NCI-H2196 (cell line): Measurements from ENCODE around the gene ATP11B.
"Not testable (repeated sequence)": the region's sequence is repeated elsewhere in the genome, so short reads cannot be mapped to it uniquely, and the experiment has no call there.

ENCODE experiments used
- DNase-seq: peaks from one replicate; lab custom pipeline; 2025; ENCODE audit not compliant: unreplicated experiment; lab: John Stamatoyannopoulos, UW

Gene ATP11B

DNA sequence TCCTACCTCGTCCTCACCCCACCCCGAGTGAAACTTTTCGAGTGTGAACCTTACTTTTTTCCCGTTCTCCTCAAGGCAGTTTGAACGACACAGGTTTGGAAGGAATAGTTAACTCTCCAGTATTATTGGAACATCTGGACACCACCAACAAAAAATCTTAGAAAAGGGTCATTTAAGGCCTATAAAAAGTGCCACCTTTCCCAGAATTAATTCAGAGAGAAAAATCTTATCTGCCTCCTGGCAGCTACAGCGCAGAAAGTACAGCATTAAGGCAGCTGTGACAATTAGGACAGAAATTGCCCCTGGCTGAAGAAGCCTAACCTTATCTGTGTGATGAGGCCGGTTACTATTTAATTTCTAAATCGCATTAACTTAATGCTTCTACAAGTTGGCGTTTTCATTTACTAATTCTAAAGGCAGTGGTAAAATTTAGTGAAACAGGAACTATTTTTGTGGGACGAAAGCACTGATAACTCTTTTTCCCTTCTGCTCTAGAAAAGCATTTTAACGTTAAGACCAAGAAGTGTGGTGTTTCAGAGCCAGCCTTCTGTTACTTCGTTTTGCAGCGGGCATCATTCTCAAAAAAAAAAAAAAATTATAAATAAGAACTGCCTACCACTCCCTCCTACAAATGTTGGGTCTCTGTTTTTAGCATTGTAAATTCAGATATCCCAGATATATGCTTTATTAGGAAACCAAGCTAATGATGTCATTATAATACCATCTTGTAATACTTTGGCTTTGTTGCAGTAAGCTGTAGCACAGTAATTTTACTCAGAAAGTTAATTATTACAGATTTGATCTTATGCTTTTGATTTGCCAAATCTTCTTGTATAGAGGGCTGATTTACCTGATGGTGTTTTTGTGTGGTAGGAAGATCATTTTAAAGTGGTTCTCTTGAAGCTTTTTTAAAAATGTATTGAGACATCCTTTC is 1.4 kb downstream of the ATP11B start:
- DNase-seq: no peak

DNA sequence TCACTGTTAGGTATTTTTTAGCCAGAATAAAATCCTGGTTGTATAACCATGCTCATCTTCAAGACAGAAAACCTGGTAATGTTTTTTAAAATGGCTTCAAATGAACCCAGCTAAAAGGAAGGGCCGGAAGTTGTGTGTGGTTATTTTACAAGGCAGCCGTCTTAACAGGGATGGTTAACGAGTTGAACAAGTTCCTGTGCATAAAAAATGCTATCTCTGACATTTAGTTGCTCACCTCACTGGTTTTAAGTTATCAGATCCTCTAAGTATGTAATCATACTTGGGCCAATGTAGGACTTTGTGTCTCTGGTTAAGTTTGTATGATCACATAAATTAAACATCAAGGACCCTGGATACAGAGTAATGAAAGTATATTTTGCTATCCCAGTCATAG is 2.1 kb downstream of the ATP11B start:
- no peak for DNase-seq

DNA sequence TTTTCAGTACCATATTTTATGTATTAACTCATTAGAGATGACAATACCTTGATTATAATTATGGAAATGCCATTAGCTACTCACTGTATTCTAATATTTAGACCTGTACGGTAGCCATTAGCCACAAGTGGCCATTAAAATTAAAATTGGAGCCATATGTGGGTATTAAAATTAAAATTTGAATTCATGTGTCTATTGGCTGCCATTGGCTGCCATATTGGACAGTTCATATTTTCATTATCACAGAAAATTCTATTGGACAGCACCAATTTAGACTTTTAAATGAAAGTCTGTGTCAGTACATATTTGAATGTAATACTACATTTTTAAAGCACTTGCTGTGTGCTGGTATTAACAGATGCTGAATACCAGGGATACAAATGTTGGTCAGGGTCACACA is 3.0 kb downstream of the ATP11B start:
- DNase-seq: no peak

DNA sequence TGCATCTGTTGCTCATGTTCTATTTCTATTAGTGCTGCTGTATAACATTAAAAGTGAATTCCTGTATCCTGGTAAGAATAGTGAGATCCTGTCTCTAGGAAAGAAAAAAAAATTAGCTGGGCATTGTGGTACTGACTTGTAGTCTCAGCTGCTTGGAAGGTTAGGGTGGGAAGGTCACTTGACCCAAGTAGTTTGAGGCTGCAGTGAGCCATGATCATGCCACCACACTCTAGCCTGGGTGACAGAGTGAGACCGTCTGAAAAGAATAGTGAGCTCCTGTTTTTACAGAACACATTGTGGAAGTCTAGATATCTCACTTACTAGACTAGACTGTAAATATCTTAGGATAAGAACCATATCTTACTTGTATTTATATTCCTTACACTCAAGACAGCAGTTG is 4.6 kb downstream of the ATP11B start:
- no peak for DNase-seq

DNA sequence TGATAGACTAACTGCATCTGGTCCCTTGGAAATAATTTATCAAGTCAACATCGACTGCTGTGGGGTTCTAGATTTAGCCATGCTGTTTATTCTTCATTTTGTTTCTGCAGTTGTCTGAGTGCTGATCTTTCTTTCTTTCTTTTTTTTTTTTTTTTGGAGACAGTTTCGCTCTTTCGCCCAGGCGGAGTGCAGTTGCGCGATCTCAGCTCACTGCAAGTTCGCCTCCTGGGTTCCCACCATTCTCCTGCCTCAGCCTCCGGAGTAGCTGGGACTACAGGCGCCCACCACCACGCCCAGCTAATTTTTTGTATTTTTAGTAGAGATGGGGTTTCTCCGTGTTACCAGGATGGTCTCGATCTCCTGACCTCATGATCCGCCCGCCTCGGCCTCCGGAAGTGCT is 5.8 kb downstream of the ATP11B start:
- DNase-seq: not testable (repeated sequence)

DNA sequence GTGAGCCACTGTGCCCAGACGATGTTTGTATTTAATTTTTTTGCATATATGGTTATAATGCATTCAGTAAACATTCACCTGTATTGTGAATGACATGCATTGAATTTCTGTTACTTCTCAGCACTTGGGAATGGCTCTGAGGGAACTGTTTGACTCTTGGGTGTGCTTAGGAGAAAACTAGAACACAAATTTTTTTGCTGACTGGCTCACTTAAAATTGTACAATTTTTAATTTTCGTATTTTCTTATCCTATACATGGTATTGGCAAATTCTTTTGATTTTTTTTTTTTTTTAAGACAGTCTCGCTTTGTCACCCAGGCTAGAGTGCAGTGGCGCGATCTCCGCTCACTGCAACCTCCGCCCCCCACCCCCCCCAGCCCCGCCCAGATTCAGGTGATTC is 7.2 kb downstream of the ATP11B start:
- DNase-seq: no peak

DNA sequence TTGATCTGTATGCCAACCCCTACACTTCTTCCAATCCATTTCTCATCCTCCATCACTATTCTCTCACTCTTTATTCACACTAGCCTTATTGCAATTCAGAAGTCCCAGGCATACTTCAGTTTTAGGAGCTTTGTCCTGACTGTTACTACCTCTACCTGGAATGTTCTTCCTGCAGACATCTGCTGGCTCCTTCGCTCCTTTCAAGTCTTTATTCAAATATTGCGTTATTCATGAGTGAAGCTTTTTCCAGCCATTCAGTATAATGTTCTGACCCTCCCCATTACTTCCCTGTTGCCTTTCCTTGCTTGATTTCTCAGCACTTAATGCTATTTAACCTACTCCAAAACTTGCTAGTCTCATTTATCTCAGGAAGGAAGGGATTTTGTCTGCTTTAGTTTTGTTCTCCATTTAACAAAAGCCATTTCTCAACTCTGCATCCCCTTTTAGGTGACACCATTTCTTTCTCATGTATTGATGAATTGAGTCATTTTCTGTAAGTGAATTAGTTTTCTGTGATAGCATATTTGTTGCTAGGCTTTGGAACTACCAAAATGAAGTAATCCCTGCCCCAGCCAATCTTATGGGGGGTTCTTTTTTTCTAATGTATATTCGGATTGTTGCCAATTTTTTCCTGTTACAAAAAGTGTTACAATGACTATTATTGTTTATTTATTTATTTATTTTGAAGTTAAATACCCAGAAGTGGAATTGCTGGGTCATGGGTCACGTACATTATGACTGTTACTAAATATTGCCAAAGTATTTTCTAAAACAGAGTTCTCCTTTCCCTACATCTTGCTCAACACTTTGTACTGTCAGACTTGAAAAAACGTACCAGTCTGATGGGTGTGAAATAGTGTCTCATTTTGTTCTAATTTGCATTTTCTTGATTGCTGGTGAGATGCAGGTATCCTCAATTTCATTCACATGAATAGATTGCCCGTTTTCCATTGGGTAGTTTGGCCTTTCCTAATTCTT is 9.4 kb downstream of the ATP11B start:
- DNase-seq: no peak

DNA sequence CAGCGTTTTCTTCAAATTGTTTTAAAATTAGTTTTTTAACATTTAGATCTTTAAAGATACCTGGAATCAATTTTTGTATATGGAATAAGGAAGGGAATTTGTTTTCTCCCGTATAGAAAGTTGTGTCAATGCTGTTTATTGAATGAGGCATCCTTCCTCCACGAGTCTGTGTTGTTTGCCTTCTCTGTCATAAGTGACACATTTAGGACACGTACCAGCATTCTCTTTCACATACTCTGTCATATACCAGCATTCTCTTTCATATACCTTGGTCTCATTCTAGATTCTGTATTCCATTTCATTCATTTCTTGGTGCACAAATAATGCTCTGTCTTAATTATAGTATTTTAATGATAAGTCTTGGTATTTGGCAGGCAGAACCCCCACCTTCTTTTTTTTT is 10.3 kb downstream of the ATP11B start:
- no peak for DNase-seq

DNA sequence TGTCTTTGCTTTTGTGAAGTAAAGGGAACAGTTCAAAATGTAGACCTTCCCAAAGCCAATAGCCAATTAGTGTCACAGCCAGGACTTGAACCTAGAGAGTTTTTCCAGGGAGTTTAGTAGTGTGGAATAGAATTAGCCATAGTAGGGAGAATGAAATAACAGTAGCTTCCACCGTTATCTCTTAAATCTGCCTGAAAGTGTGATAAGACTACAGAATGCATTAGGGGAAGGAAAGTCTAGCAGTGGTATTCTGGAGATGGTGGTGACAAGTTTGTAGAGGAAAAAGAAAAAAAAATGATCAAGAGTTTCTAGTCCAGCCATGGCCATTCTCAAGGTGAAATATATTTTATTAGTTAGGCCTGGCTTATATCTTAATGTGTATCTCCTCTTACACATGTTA is 13.8 kb downstream of the ATP11B start:
- DNase-seq: no peak

DNA sequence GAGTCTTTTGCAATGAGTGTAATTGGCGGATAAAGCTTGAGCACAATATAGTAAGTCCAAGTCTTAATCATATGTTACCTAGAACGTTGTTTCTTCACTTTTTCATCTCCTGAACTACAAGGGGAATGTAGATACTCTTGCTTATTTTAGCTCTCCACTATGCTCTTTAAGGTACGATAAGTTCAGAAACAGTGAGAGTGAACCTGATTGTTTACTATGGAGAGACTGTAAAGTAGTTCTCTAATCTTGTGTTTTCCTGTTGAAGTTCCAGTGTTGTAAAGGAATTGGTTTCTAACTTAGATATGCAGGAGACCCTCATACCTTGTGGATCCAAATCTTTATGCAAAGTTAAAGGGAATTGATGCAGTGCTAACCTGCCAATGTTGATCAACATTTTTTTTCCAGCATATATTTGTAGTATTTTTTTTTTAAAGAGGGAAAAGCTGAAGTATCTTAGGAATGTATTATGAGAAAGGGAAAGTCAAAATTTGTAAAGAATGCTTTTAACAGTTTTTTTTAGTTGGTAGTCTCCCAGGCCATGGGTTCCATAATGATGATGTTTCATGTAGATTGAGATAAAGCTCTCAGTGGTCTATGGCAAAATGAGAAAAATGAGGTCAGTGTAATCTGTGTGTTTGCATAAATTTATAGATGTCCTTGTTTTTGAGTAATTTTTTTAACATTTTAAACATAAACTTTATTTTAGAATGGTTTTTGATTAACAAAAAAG is 14.9 kb downstream of the ATP11B start:
- no peak for DNase-seq

DNA sequence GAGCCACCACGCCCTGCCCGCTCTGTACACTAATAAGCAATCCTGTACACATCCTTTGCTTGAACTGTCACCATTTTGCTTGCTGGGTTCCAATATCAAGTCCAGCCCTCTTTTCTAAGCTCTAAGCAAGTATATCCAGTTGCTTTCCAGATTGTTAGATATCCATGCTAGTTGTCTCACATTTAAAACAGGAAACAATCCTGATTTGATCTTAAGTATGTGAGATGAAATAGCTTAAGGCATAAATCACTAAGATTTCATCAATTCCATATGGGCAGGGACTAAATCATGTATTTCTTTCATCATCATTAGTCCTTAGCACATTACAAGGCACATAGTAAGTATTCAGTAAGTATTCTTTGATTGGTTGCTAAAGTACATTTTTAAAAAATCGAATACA is 16.2 kb downstream of the ATP11B start:
- DNase-seq: no peak

DNA sequence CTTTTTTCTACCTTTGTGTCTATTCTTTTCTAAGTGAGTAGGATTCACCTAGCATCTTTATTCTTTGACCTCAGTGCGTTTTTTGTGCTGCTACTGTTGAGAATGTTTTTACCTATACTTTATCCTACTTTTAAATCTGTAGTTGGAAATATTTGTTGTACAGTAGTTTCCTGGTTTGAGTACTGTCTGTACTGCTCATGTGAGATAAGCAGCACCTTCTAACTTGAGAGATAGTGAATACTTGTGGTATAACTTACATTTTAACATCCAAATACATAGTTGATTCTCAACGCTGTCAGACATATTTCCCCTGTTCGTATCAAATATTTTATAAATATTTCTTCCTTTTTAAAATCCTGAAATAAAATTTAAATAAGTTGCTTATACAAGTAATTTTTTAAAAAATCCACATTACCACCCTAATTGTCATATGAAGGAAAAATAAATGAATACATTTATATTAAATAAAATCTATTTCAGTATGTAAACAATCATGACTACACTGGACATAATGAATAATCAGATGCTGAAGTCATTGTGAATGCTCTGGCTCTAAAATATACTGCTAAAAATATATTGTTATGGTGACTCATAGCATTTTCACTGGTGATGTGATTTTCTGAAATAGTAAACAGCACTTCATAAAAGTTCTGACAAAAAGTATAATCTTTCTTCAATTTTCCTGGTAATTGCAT is 17.4 kb downstream of the ATP11B start:
- no peak for DNase-seq

DNA sequence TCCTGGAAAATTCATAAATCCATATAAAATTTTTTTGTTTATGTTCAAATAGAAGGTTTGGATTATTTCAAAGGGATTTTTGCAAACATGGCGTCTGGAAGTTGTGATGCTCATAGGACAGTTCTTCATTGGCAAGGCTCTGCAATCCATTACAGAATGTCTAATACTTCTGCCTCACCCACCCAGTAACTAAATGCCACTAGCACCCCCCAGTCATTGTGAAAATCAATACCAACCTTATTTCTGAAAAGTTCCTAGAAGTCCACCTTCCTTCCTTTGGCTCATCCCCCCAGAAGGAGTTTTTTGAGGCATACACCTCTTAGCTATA is 17.9 kb downstream of the ATP11B start:
- DNase-seq: no peak

DNA sequence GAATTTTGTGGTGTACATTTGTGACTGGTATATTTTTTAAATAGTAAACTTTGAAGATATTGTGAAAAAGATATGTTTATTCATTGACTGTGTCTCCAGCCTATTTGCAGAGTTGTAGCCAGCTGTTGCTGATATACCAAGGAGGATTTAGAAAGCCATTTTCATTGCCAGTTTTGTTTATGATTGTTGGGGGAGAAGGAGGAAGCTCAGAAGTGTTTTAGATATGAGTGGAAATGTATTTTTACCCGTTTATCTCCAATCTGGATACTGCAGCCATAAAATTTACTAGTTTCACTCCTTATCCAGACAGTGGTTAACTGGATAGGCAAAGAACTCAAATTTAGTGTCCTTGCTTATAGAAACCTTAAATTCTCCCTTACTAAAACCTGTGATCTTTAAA is 18.8 kb downstream of the ATP11B start:
- no peak for DNase-seq

DNA sequence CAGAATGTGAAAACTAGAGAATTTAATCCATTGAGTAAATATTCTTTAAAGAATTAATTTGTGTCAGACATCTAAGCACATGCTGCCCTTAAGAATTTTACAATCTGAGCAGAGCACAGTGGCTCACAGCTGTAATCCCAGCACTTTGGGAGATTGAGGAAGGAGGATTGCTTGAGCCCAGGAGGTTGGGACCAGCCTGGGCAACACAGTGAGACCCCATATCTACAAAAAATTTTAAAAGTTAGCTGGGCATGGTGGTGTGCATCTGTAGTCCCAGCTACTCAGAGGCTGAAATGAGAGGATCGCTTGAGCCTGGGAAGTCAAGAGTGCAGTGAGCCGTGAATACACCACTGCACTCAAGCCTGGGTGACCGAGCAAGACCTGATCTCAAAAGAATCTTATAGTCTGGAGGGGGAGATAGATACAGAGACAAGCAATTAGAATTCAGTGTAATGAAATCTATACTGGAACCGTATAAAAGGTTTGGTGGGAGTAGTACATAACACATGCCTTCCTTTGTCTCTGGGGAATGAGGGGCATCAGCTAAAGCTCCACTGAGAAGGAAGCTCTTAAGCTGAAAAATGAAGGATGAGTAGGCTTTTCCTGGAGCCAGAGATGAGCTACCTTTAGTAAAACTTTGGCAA is 21.2 kb downstream of the ATP11B start:
- no peak for DNase-seq

DNA sequence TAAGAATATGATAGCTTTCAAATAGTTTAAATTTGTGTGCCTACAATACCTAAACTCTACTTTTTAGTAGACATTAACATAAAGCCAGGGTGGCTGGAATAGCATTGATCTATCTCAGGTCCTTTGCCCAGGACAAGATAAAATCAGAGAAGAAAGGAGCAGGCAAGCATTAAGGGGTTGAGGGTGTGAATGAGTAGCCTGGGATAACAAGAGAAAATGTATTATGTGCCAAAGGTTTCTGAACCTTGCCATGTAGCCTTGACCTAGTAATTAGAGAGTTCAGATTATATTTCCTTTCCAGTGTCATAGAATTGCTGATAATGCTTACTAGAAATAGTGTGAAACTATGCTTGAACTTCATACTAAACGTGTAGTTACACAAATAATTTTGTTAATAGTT is 22.9 kb downstream of the ATP11B start:
- DNase-seq: no peak

DNA sequence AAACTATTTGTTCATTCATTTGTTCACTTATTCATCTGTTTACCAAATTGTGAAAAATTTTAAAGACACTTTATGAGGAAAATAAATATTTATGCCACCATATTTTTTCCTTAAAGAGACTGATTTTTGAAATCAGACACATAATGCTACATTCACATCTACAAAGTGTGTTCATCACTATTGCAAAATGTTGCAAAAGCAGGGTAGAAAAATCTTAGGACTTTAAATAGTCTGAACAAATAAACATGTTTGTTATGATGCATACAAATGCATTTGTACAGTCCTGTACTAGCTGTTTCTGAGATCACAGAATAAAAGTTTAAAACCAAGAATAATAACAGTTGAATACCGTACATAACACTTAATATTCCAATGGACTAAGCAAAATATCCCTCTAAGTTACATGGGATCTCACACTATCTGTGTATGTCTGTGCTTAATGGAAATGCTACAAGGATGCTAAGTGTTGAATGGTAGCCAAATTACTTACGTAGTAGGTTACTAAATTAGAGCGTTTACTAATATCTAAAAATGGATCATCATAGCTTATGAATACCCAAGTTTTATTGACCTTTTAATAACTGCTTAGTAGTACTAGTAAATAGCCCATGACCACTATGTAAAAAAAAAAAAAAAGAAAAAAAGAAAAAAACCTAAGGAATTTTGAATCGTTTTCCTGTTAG is 25.1 kb downstream of the ATP11B start:
- DNase-seq: no peak

DNA sequence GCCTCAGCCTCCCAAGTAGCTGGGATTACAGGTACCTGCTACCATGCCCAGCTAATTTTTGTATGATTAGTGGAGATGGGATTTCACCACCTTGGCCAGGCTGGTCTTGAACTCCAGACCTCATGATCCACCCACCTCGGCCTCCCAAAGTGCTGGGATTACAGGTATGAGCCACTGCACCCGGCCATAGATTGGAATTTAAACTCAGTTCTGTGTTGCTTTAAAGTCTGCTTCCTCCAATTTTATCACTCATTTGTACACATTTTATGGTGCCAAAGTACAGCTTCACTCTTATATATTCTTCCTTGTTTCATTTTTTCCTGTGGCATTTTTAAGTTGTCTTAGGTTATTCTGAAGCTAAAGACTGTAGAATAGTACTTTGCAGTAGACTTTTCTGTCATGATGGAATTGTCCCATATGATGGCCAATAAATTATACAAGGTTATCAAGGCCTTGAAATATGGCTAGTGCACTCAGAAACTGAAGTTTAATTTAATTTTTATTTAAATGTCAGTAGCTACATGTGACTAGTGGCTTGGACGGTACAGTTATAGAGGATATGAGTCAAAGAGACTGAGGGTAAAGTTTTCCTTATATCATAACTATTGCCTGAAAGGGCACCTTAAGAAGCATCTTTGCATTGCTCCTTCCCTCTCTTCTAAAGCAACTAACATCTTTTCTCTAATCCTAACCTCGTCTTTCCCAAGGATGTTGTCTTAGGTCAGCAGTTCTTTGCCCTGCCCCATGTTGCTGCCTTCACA is 28.1 kb downstream of the ATP11B start:
- DNase-seq: no peak

DNA sequence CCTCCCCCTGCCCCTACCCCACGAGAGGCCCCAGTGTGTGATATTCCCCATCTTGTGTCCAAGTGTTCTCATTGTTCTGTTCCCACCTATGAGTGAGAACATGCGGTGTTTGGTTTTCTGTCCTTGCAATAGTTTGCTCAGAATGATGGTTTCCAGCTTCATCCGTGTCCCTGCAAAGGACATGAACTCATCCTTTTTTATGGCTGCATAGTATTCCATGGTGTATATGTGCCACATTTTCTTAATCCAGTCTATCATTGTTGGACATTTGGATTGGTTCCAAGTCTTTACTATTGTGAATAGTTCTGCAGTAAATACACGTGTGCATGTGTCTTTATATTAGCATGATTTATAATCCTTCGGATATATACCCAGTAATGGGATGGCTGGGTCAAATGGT is 29.0 kb downstream of the ATP11B start:
- not testable (repeated sequence) for DNase-seq
